HG03342 (cell line): Measurements from ENCODE around the gene S1PR3.
"Not testable (repeated sequence)": the region's sequence is repeated elsewhere in the genome, so short reads cannot be mapped to it uniquely, and the experiment has no call there.

Experiments
- ATAC-seq: cut with Tn5 transposase; IDR thresholded peaks from one replicate; pipeline ENCODE4 v1.9.1; 2021; ENCODE audit warnings: mild to moderate bottlenecking, moderate library complexity; ENCODE audit not compliant: unreplicated experiment

The S1PR3 gene

GRCh38 chr9:88991066-88992034 lies at the start of gene S1PR3:
TSS of gene S1PR3 (plus strand) at chr9:88991468. CDS start at chr9:89001201, 9,733 bp downstream.
- ATAC-seq = no peak

GRCh38 chr9:88941586-88941985 lies 49.7 kb upstream of the S1PR3 start:
- not testable (repeated sequence) for ATAC-seq

- no peak for ATAC-seq
Observed at GRCh38 chr9:88942411-88942810, 48.9 kb upstream of the S1PR3 start.

- no peak for ATAC-seq
Observed at GRCh38 chr9:88945636-88946333, 45.5 kb upstream of the S1PR3 start.

GRCh38 chr9:88947581-88948573 lies 43.4 kb upstream of the S1PR3 start:
- no peak for ATAC-seq

GRCh38 chr9:88949425-88949824 lies 41.8 kb upstream of the S1PR3 start:
- ATAC-seq = no peak

GRCh38 chr9:88949961-88950340 lies 41.3 kb upstream of the S1PR3 start:
- ATAC-seq = no peak

GRCh38 chr9:88950341-88951154 lies 40.7 kb upstream of the S1PR3 start:
- no peak for ATAC-seq

- ATAC-seq = no peak
Observed at GRCh38 chr9:88951155-88951542, 40.1 kb upstream of the S1PR3 start.

- ATAC-seq = no peak
Observed at GRCh38 chr9:88952086-88952615, 39.1 kb upstream of the S1PR3 start.

GRCh38 chr9:88952976-88953375 lies 38.3 kb upstream of the S1PR3 start:
- ATAC-seq = no peak

GRCh38 chr9:88953381-88954029 lies 37.8 kb upstream of the S1PR3 start:
- no peak for ATAC-seq

- ATAC-seq = no peak
Observed at GRCh38 chr9:88954066-88954465, 37.2 kb upstream of the S1PR3 start.

- ATAC-seq = no peak
Observed at GRCh38 chr9:88957526-88957925, 33.7 kb upstream of the S1PR3 start.

GRCh38 chr9:88959727-88960469 lies 31.4 kb upstream of the S1PR3 start:
- ATAC-seq = no peak

- ATAC-seq = no peak
Observed at GRCh38 chr9:88960632-88961031, 30.6 kb upstream of the S1PR3 start.

GRCh38 chr9:88965473-88965872 lies 25.8 kb upstream of the S1PR3 start:
- ATAC-seq = no peak

- no peak for ATAC-seq
Observed at GRCh38 chr9:88966894-88967676, 24.2 kb upstream of the S1PR3 start.
